ENCODE results near the gene KLHL20.

- TF ChIP-seq JUN (IDR thresholded peaks at IDR 0.05; ENCODE audit: low read depth, low read length) (no peak), JUND (IDR thresholded peaks at IDR 0.05; ENCODE audit: low read length) (no peak), CTCF (IDR thresholded peaks at IDR 0.05; ENCODE audit: control extremely low read depth in 1 of 3, insufficient read depth in 1 of 3, low read depth in 1 of 3, low read length in 3 of 3) (no peak), POLR2AphosphoS5 (IDR thresholded peaks at IDR 0.05; ENCODE audit: low read depth, low read length) (no peak), SUZ12 (IDR thresholded peaks at IDR 0.05; ENCODE audit: low read length) (no peak), TCF12 (IDR thresholded peaks at IDR 0.05; ENCODE audit: low read depth, low read length) (no peak), POU5F1 (IDR thresholded peaks at IDR 0.05; ENCODE audit: low read depth, low read length) (no peak), BCL11A (IDR thresholded peaks at IDR 0.05; ENCODE audit: low read depth in 2 of 2, low read length in 2 of 2) (no peak), CREB1 (IDR thresholded peaks at IDR 0.05) (no peak), POLR2A (IDR thresholded peaks at IDR 0.05; ENCODE audit: control extremely low read depth in 1 of 2, low read depth in 2 of 2, low read length in 2 of 2) (no peak), EP300 (IDR thresholded peaks at IDR 0.05; ENCODE audit: borderline replicate concordance in 1 of 2, low read depth in 2 of 2, low read length in 2 of 2) (no peak), EZH2 (IDR thresholded peaks at IDR 0.05; ENCODE audit: low read depth, low read length, severe bottlenecking) (no peak), HDAC6 (IDR thresholded peaks at IDR 0.05; ENCODE audit: low read depth, low read length) (no peak)
Observed at GRCh38 chr1:173715538-173715844, 710 bp downstream of the KLHL20 start.

Measured in H1 (cell line).